K562 (cell line): ENCODE results near the gene PBX2. TPM values are rescaled to one million over a fixed set of nuclear protein-coding genes. Genes with fewer than 3 reads are reported as not detected.

ENCODE experiments used
- CBFB ChIP-seq: sonication (generic); formaldehyde crosslinking; IDR thresholded peaks from 2 replicates; pipeline ENCODE4 v1.4.0; 2020; ENCODE audit warnings: mild to moderate bottlenecking, missing genetic modification reagents
- CBX2 ChIP-seq: fragments of 200-600 bp; sonication (generic); IDR thresholded peaks from one replicate; pipeline ENCODE4 v1.6.1; 2012; ENCODE audit warnings: mild to moderate bottlenecking, low read length, inconsistent platforms; ENCODE audit not compliant: insufficient read depth, poor library complexity, severe bottlenecking
- GATAD2A ChIP-seq: fragments of 450-650 bp; IDR thresholded peaks from 2 replicates; pipeline ENCODE4 v1.6.1; 2017
- KAT8 ChIP-seq: fragments of 450-650 bp; IDR thresholded peaks from 2 replicates; pipeline ENCODE4 v1.6.1; 2016; ENCODE audit warnings: low read depth, mild to moderate bottlenecking
- NR2C2 ChIP-seq, 2 experiments: fragments of 200-800 bp in 1 of 2; sonication (Bioruptor generic) in 1 of 2; sonication (generic) in 1 of 2; formaldehyde crosslinking in 1 of 2; IDR thresholded peaks; 2 replicates each; pipeline versions ENCODE4 v1.6.1 to v1.8.0; 2016 to 2022; ENCODE audit warnings: mild to moderate bottlenecking in 1 of 2, missing compliant biosample characterization in 1 of 2, missing genetic modification characterization in 1 of 2, missing genetic modification reagents in 1 of 2
- PBX2 ChIP-seq, 2 experiments: IDR thresholded peaks in 1 of 2; conservative IDR thresholded peaks in 1 of 2; 2 replicates each; pipeline ENCODE4 v1.6.1; 2016; ENCODE audit warnings: low read depth in 2 of 2, mild to moderate bottlenecking in 1 of 2, missing compliant biosample characterization in 1 of 2, missing genetic modification characterization in 1 of 2, moderate library complexity in 1 of 2
- SMARCA5 ChIP-seq: fragments of 450-650 bp; IDR thresholded peaks from 2 replicates; pipeline ENCODE4 v1.6.1; 2016
- THAP12 ChIP-seq: fragments of 250-450 bp; sonication (Bioruptor Pico); IDR thresholded peaks from 2 replicates; pipeline ENCODE4 v1.9.0; 2021; ENCODE audit warnings: mild to moderate bottlenecking, inconsistent platforms
- ZKSCAN1 ChIP-seq: fragments of 150-350 bp; IDR thresholded peaks from 2 replicates; pipeline ENCODE4 v1.6.1; 2016; ENCODE audit warnings: low read depth, low read length
- ZNF165 ChIP-seq: fragments of 250-450 bp; sonication (Bioruptor Pico); IDR thresholded peaks from 2 replicates; pipeline ENCODE4 v1.4.0; 2020; ENCODE audit warnings: borderline replicate concordance
- ZNF175 ChIP-seq: fragments of 200-800 bp; sonication (Bioruptor generic); IDR thresholded peaks from 2 replicates; pipeline ENCODE4 v1.6.1; 2016; ENCODE audit warnings: low read depth, mild to moderate bottlenecking, missing genetic modification characterization, missing compliant biosample characterization
- ZNF695 ChIP-seq: fragments of 450-650 bp; formaldehyde crosslinking; IDR thresholded peaks from 2 replicates; pipeline ENCODE4 v1.4.0; 2020; ENCODE audit warnings: mild to moderate bottlenecking, moderate library complexity
- polyA plus RNA-seq, 8 experiments: library from polyadenylated mRNA; depleted of rRNA in 4 of 8; stranded (reverse) in 5 of 8; unstranded in 3 of 8; fragments of >200 nt; fragmentation: Nextera tagmentation in 2 of 8; fragmentation: Illumina TruSeq in 1 of 8; extraction: Ambion mirVana in 2 of 8; extraction: Trizol in 1 of 8; gene quantifications; 2 replicates each; pipeline versions ENCODE4 v1.2.1 to v1.2.3, GENCODE V29; 2011 to 2014; ENCODE audit warnings: inconsistent platforms in 1 of 8, missing spikeins in 1 of 8
- total RNA-seq, 7 experiments: library from RNA; depleted of rRNA in 6 of 7; stranded (reverse); fragments of >200 nt in 6 of 7; fragmentation: Illumina TruSeq in 2 of 7; extraction: Trizol in 2 of 7; gene quantifications; 2 replicates each; pipeline versions ENCODE4 v1.2.1 to v1.2.3, GENCODE V29; 2011 to 2021; ENCODE audit warnings: low replicate concordance in 1 of 7
- TF ChIP-seq, protein P1 (sequence below): fragments of 250-450 bp; sonication (Bioruptor Pico); IDR thresholded peaks from 2 replicates; pipeline ENCODE4 v1.5.0; 2021; ENCODE audit warnings: mild to moderate bottlenecking, borderline replicate concordance
- TF ChIP-seq, protein P2 (sequence below): sonication (generic); formaldehyde crosslinking; IDR thresholded peaks from 2 replicates; pipeline ENCODE4 v1.8.0; 2022; ENCODE audit warnings: mild to moderate bottlenecking, missing genetic modification reagents
- TF ChIP-seq, protein P3 (sequence below): sonication (generic); formaldehyde crosslinking; IDR thresholded peaks from 2 replicates; pipeline ENCODE4 v1.8.0; 2022; ENCODE audit warnings: mild to moderate bottlenecking, missing genetic modification reagents, borderline replicate concordance

Gene PBX2
- total and polyA plus RNA-seq, 9 of the 15 experiments (the other 6 are each of a cell fraction or from before 2014, with no cell fraction given) = 1.9 to 134 (median 62.5) TPM

- TF ChIP-seq, protein P1, sequence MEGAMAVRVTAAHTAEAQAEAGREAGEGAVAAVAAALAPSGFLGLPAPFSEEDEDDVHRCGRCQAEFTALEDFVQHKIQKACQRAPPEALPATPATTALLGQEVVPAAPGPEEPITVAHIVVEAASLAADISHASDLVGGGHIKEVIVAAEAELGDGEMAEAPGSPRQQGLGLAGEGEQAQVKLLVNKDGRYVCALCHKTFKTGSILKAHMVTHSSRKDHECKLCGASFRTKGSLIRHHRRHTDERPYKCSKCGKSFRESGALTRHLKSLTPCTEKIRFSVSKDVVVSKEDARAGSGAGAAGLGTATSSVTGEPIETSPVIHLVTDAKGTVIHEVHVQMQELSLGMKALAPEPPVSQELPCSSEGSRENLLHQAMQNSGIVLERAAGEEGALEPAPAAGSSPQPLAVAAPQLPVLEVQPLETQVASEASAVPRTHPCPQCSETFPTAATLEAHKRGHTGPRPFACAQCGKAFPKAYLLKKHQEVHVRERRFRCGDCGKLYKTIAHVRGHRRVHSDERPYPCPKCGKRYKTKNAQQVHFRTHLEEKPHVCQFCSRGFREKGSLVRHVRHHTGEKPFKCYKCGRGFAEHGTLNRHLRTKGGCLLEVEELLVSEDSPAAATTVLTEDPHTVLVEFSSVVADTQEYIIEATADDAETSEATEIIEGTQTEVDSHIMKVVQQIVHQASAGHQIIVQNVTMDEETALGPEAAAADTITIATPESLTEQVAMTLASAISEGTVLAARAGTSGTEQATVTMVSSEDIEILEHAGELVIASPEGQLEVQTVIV = no peak
- TF ChIP-seq KAT8 (no peak), ZNF165 (CRISPR knock-in tag) (no peak), NR2C2 (CRISPR knock-in tag; IDR thresholded peaks at IDR 0.05) (no peak), NR2C2 (tag; IDR thresholded peaks at IDR 0.05) (no peak), THAP12 (no peak), PBX2 (CRISPR knock-in tag; IDR thresholded peaks at IDR 0.05; ENCODE audit: low read depth) (no peak), PBX2 (tag; conservative IDR thresholded peaks at IDR 0.05; ENCODE audit: low read depth) (no peak), CBX2 (no peak), ZNF175 (CRISPR knock-in tag) (no peak), ZNF695 (CRISPR knock-in tag) (no peak), GATAD2A (peak; percentile 89), CBFB (CRISPR knock-in tag) (no peak), SMARCA5 (no peak), ZKSCAN1 (no peak)
- TF ChIP-seq, protein P2, sequence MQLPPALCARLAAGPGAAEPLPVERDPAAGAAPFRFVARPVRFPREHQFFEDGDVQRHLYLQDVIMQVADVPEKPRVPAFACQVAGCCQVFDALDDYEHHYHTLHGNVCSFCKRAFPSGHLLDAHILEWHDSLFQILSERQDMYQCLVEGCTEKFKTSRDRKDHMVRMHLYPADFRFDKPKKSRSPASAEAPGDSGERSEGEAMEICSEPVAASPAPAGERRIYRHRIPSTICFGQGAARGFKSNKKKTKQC = 0 out of 2 replicates have a peak, but pooled peaks have one; percentile 15
- TF ChIP-seq, protein P3, sequence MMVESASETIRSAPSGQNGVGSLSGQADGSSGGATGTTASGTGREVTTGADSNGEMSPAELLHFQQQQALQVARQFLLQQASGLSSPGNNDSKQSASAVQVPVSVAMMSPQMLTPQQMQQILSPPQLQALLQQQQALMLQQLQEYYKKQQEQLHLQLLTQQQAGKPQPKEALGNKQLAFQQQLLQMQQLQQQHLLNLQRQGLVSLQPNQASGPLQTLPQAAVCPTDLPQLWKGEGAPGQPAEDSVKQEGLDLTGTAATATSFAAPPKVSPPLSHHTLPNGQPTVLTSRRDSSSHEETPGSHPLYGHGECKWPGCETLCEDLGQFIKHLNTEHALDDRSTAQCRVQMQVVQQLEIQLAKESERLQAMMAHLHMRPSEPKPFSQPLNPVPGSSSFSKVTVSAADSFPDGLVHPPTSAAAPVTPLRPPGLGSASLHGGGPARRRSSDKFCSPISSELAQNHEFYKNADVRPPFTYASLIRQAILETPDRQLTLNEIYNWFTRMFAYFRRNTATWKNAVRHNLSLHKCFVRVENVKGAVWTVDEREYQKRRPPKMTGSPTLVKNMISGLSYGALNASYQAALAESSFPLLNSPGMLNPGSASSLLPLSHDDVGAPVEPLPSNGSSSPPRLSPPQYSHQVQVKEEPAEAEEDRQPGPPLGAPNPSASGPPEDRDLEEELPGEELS (CRISPR knock-in tag) = no peak
Observed at GRCh38 chr6:32152769-32153563, 37.0 kb downstream of the PBX2 start (continued).
